Caco-2 (cell line): ENCODE results near the gene SRP9. TPM values are rescaled to one million over a fixed set of nuclear protein-coding genes. Genes with fewer than 3 reads are reported as not detected.
A peak's percentile ranks its signal among the peaks of the same experiment; 100 is the strongest.

Source experiments
- Bru-seq: library from RNA; stranded (reverse); fragments of 400-500 nt; gene quantifications from one replicate; lab custom pipeline; 2021; lab: Mats Ljungman, UMichigan
- BruChase-seq, 2 experiments: library from RNA; stranded (reverse); fragments of 400-500 nt; gene quantifications; one replicate each; lab custom pipeline; 2021; lab: Mats Ljungman, UMichigan
- BruUV-seq: library from RNA; stranded (reverse); fragments of 400-500 nt; replicated peaks from 2 replicates; lab custom pipeline; 2021; lab: Mats Ljungman, UMichigan
- CTCF ChIA-PET: fragments of 300-600 bp; sonication (Branson Sonifier 250); formaldehyde crosslinking; loops from one replicate; lab custom pipeline; 2022; ENCODE audit warnings: antibody characterized with exemption; lab: Charles Lee
- POLR2A ChIA-PET: fragments of 300-600 bp; sonication (Branson Sonifier 250); formaldehyde crosslinking; loops from one replicate; lab custom pipeline; 2022; ENCODE audit warnings: antibody characterized with exemption; lab: Charles Lee
- DNase-seq, 2 experiments: peaks; one replicate each; pipeline versions ENCODE4 v3.0.0 to v3.0.0-alpha.2; 2020 to 2022
- H3K27me3 ChIP-seq: replicated peaks from 2 replicates; pipeline ENCODE4 v1.6.0; 2011; ENCODE audit warnings: low read length; ENCODE audit not compliant: control insufficient read depth, insufficient read depth
- H3K36me3 ChIP-seq: 2 replicates; pipeline ENCODE4 v1.5.1; 2011; ENCODE audit warnings: low read length; ENCODE audit not compliant: control insufficient read depth, insufficient read depth
- H3K4me1 ChIP-seq: fragments of 250-450 bp; sonication (Bioruptor Pico); 2 replicates; pipeline ENCODE4 v1.5.1; 2020; ENCODE audit warnings: mild to moderate bottlenecking
- H3K4me3 ChIP-seq: 2 replicates; pipeline ENCODE4 v1.5.1; 2011; ENCODE audit warnings: low read depth, mild to moderate bottlenecking, control low read depth, low read length
- H3K9me3 ChIP-seq: fragments of 250-450 bp; sonication (Bioruptor Pico); 2 replicates; pipeline ENCODE4 v1.5.1; 2020; ENCODE audit warnings: mild to moderate bottlenecking, moderate library complexity
- H3K27ac Mint-ChIP-seq: one replicate; pipeline ENCODE4 v1.8.0; 2022; ENCODE audit warnings: mixed read lengths; ENCODE audit not compliant: unreplicated experiment
- H3K27me3 Mint-ChIP-seq: one replicate; pipeline ENCODE4 v1.8.0; 2022; ENCODE audit warnings: mixed read lengths; ENCODE audit not compliant: insufficient read depth, unreplicated experiment
- H3K36me3 Mint-ChIP-seq: one replicate; pipeline ENCODE4 v1.8.0; 2022; ENCODE audit warnings: mild to moderate bottlenecking, mixed read lengths; ENCODE audit not compliant: insufficient read depth, unreplicated experiment
- H3K4me1 Mint-ChIP-seq: one replicate; pipeline ENCODE4 v1.8.0; 2022; ENCODE audit warnings: low read depth, mixed read lengths; ENCODE audit not compliant: unreplicated experiment
- H3K4me3 Mint-ChIP-seq: one replicate; pipeline ENCODE4 v1.8.0; 2022; ENCODE audit warnings: mild to moderate bottlenecking, moderate library complexity, mixed read lengths; ENCODE audit not compliant: unreplicated experiment
- H3K9me3 Mint-ChIP-seq: one replicate; pipeline ENCODE4 v1.8.0; 2022; ENCODE audit warnings: mixed read lengths; ENCODE audit not compliant: unreplicated experiment
- intact Hi-C: fragments of 100-400 bp; cut with micrococcal nuclease; formaldehyde crosslinking; loops from one replicate; pipeline ENCODE4 v1.10.0; 2022; ENCODE audit not compliant: unreplicated experiment
- long read RNA-seq: library from polyadenylated mRNA; stranded (forward); transcript quantifications from one replicate; pipeline ENCODE4 v2.0.0, GENCODE V29; 2022
- total RNA-seq: library from RNA; stranded (reverse); gene quantifications from 2 replicates; pipeline ENCODE4 v1.2.3, GENCODE V29; 2022
- TF ChIP-seq, protein P1 (sequence below), 2 experiments: fragments of 200-600 bp in 1 of 2; IDR thresholded peaks; 1 replicate in 1 of 2; 2 replicates in 1 of 2; pipeline versions ENCODE4 v1.5.1 to v1.8.0; 2011 to 2022; ENCODE audit warnings: antibody characterized with exemption in 1 of 2, control low read depth in 1 of 2, inconsistent platforms in 1 of 2, low read depth in 1 of 2, low read length in 1 of 2, mild to moderate bottlenecking in 1 of 2, moderate library complexity in 1 of 2; ENCODE audit not compliant: insufficient read depth in 1 of 2, severe bottlenecking in 1 of 2, unreplicated experiment in 1 of 2

SRP9 gene
- total RNA-seq (261 and 276 TPM in 2 replicates), Bru-seq, nascent RNA (percentile 98 among the genes with signal in this experiment), BruChase-seq, experiment 1, labeled RNA remaining after a 2-hour chase (percentile 98 among the genes with signal in this experiment), BruChase-seq, experiment 2, labeled RNA remaining after a 6-hour chase (percentile 99 among the genes with signal in this experiment)
- long read RNA-seq, transcript SRP9-201 (3 exons, 1,480 nt): major isoform, 601 of 757 reads
- long read RNA-seq, transcript SRP9-203 (4 exons, 1,596 nt): minor isoform, 119 of 757 reads
- long read RNA-seq, partial matches to known transcripts: 12 of 757 reads
- long read RNA-seq, other reads (novel, unspliced or antisense): 23 of 757 reads

- no peak within 1 kb of the TSS for H3K4me3 Mint-ChIP-seq
- POLR2A ChIA-PET: interaction anchor here (0.6 to 1.9 kb wide), 26 partner anchors 8 to 669 kb away, joined by 3 to 23 read pairs (median 5); partner anchors contain the start of genes ENAH, EPHX1, H3-3A and PYCR2
Measured at GRCh38 chr1:225777583-225778336, at the start of gene SRP9. TSS of gene SRP9 (plus strand) at chr1:225777826. CDS start at chr1:225777941, 115 bp downstream.

GRCh38 chr1:225731491-225731890 lies 46.1 kb upstream of the SRP9 start:
- no peaks in the 10 kb centered on the region for H3K9me3 ChIP-seq
- Mint-ChIP-seq H3K27me3 (no peaks in the 10 kb centered on the region), H3K4me3 (no peak overlapping the region), H3K27ac (no peak overlapping the region), H3K4me1 (peaks cover 11% of the 10 kb centered on the region), H3K9me3 (no peaks in the 10 kb centered on the region), H3K36me3 (no peaks in the 10 kb centered on the region)
- no peaks in the 10 kb centered on the region for H3K4me1 ChIP-seq
- no peaks in the 10 kb centered on the region for H3K36me3 ChIP-seq
- H3K27me3 ChIP-seq: no peaks in the 10 kb centered on the region; the same call in 1 of the 2 replicates
- ChIA-PET CTCF (no interaction called here), POLR2A (no interaction called here)
- no peak overlapping the region for H3K4me3 ChIP-seq
- intact Hi-C loops: no loop called here
- BruUV-seq: no TSS peak
- TF ChIP-seq, protein P1, sequence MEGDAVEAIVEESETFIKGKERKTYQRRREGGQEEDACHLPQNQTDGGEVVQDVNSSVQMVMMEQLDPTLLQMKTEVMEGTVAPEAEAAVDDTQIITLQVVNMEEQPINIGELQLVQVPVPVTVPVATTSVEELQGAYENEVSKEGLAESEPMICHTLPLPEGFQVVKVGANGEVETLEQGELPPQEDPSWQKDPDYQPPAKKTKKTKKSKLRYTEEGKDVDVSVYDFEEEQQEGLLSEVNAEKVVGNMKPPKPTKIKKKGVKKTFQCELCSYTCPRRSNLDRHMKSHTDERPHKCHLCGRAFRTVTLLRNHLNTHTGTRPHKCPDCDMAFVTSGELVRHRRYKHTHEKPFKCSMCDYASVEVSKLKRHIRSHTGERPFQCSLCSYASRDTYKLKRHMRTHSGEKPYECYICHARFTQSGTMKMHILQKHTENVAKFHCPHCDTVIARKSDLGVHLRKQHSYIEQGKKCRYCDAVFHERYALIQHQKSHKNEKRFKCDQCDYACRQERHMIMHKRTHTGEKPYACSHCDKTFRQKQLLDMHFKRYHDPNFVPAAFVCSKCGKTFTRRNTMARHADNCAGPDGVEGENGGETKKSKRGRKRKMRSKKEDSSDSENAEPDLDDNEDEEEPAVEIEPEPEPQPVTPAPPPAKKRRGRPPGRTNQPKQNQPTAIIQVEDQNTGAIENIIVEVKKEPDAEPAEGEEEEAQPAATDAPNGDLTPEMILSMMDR (IDR thresholded peaks at IDR 0.05; ENCODE audit: insufficient read depth in 1 of 2, low read depth in 1 of 2, low read length in 1 of 2, severe bottlenecking in 1 of 2, unreplicated experiment in 1 of 2): no peak
- no peak for DNase-seq

More at GRCh38 chr1:225777583-225778336, at the start of gene SRP9:
- peak within 1 kb of the TSS; percentile 94 for H3K4me3 ChIP-seq
- peaks cover 17% of the 10 kb centered on the region for H3K4me1 Mint-ChIP-seq
- intact Hi-C loops: loop anchor here (1.0 kb wide), 3 partner anchors 36 to 199 kb away; no protein-coding TSS in a partner anchor
- H3K4me1 ChIP-seq: peaks cover 2% of the 10 kb centered on the region
- TF ChIP-seq, protein P1 (IDR thresholded peaks at IDR 0.05; ENCODE audit: insufficient read depth in 1 of 2, low read depth in 1 of 2, low read length in 1 of 2, severe bottlenecking in 1 of 2, unreplicated experiment in 1 of 2): peak; percentile 74 to 93
- DNase-seq: peak; percentile 99
- H3K27me3 ChIP-seq: no peaks in the 10 kb centered on the region
- H3K27ac Mint-ChIP-seq: no peak within 1 kb of the TSS
- H3K36me3 Mint-ChIP-seq: peaks cover 17% of the 10 kb centered on the region
- H3K36me3 ChIP-seq: no peaks in the 10 kb centered on the region; the same call in 1 of the 2 replicates
- H3K27me3 Mint-ChIP-seq: no peaks in the 10 kb centered on the region
- CTCF ChIA-PET: interaction anchor here (0.6 to 2.2 kb wide), 31 partner anchors 9 to 347 kb away, joined by 3 to 23 read pairs (median 4); partner anchors contain the start of genes EPHX1, PYCR2 and TMEM63A
- no peaks in the 10 kb centered on the region for H3K9me3 ChIP-seq
- BruUV-seq: TSS peak; percentile 76
- no peaks in the 10 kb centered on the region for H3K9me3 Mint-ChIP-seq

- intact Hi-C loops: no loop called here
Measured at GRCh38 chr1:225733254-225733653, 44.4 kb upstream of the SRP9 start.

More at GRCh38 chr1:225733254-225733653, 44.4 kb upstream of the SRP9 start:
- ChIA-PET POLR2A (no interaction called here), CTCF (no interaction called here)
- Mint-ChIP-seq H3K4me1 (peaks cover 11% of the 10 kb centered on the region), H3K9me3 (no peaks in the 10 kb centered on the region), H3K27me3 (no peaks in the 10 kb centered on the region), H3K27ac (no peak overlapping the region), H3K4me3 (no peak overlapping the region), H3K36me3 (no peaks in the 10 kb centered on the region)
- H3K9me3 ChIP-seq: no peaks in the 10 kb centered on the region
- no peak for DNase-seq
- H3K4me1 ChIP-seq: no peaks in the 10 kb centered on the region
- H3K36me3 ChIP-seq: no peaks in the 10 kb centered on the region
- H3K27me3 ChIP-seq: no peaks in the 10 kb centered on the region
- no TSS peak for BruUV-seq
- H3K4me3 ChIP-seq: no peak overlapping the region
- TF ChIP-seq, protein P1 (IDR thresholded peaks at IDR 0.05; ENCODE audit: insufficient read depth in 1 of 2, low read depth in 1 of 2, low read length in 1 of 2, severe bottlenecking in 1 of 2, unreplicated experiment in 1 of 2): no peak
